Fibroblast of skin of back (primary cell): ENCODE data around the gene B4GALNT2. TPM values are rescaled to one million over a fixed set of nuclear protein-coding genes. Genes with fewer than 3 reads are reported as not detected.
"Not testable (repeated sequence)": the region's sequence is repeated elsewhere in the genome, so short reads cannot be mapped to it uniquely, and the experiment has no call there.

ENCODE experiments used
- DNase-seq: peaks from one replicate; pipeline ENCODE4 v3.0.0-alpha.2; 2013
- polyA plus RNA-seq, 2 experiments: library from polyadenylated mRNA; unstranded; fragments of 120-200 nt; gene quantifications; one replicate each; pipeline ENCODE4 v1.2.1, GENCODE V29; 2013; ENCODE audit not compliant: insufficient read length in 2 of 2

B4GALNT2 gene, protein sequence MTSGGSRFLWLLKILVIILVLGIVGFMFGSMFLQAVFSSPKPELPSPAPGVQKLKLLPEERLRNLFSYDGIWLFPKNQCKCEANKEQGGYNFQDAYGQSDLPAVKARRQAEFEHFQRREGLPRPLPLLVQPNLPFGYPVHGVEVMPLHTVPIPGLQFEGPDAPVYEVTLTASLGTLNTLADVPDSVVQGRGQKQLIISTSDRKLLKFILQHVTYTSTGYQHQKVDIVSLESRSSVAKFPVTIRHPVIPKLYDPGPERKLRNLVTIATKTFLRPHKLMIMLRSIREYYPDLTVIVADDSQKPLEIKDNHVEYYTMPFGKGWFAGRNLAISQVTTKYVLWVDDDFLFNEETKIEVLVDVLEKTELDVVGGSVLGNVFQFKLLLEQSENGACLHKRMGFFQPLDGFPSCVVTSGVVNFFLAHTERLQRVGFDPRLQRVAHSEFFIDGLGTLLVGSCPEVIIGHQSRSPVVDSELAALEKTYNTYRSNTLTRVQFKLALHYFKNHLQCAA
- polyA plus RNA-seq (2013, experiment 1 of 2; ENCODE audit: insufficient read length) = 0.11 TPM
- 0.05 TPM for polyA plus RNA-seq (2013, experiment 2 of 2; ENCODE audit: insufficient read length)

DNA sequence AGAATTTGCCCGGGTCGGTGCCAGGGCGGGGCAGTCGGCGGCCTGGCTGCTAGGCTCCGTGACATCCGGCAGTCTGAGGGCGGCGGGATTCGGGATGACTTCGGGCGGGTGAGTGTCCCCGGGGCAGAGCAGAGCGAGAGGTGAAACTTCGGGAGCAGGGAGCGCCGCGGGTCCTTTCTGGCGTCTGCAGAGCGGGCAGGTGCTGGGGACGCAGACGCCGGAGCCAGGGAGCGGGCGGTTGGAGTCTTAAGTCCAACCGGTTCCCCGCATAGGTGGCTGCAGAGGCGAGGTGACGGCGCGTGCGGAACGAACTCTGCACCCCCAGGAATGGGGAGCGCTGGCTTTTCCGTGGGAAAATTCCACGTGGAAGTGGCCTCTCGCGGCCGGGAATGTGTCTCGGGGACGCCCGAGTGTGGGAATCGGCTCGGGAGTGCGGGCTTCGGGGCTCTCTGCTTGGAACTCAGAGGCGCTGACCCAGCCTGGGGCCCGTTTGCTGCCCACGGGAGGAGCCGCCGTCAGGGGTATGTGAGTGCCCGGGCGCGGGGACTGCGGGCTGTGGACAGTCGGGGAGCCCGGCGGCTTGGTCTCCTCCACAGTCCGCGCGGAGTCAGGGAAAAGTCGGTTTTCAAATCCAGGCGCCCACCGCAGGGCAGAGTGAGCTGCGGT is at the start of gene B4GALNT2:
TSS of gene B4GALNT2 (plus strand) at position 71 of the 666 bp plus-strand sequence. CDS start at position 95, 24 bp downstream.
- peak; percentile 21 for DNase-seq

DNA sequence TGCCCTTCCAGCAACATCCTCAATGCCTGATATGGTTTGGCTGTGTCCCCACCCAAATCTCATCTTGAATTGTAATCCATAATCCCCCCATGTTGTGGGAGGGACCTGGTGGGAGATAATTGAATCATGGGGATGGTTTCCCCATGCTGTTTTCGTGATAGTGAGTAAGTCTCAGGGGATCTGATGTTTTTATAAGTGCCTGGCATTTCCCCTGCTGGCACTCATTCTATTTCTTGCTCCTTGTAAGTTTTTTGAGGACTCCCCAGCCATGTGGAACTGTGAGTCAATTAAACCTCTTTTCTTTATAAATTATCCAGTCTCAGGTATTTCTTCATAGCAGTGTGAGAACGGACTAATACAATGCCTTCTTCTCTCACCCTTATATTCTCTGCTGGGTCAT is 47.5 kb upstream of the B4GALNT2 start:
- DNase-seq = peak; percentile 48

DNA sequence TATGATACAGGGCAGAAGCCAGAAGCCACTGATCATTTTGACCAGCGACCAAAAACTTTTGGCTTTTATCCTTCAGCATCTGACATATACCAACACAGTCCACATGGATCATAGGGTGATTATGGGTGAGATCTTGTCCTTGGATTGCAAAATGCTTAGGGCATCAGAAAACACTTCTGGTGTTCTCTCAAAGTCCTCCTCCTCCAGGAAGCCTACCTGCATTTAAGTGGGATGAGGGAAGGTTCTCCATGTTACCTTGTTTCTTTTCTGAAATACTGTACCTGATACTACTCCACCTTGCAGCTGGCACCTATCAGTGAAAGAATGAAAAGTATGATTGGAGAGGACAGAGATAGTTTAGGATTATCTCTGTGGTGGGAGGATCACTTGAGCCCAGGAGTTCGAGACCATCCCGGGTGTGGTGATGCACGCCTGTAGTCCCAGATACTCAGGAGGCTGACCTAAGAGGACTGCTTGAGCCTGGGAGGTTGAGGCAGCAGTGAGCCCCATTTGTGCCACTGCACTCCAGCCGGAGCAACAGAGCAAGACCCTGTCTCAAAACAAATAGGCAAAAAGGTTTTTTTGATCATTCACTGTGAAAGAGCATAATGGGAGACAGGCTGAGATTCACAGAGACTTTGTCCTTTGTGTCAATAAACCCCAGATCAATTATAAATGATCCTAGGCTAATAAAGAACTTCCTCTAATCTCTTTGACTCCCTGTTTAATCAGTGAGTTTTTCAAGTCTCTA is 46.8 kb upstream of the B4GALNT2 start:
- DNase-seq = no peak

DNA sequence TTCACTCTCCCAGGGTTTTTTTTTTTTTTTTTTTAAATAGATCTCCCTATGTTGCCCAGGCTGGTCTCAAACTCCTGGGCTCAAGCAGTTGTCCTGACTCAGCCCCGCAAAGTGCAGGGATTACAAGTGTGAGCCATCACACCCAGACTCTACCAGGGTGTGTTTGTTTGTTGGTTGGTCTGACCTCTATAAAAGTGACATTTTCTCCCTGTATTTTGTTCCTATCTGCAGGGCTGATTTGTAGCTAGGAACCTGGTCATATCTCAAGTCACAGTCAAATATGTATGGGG is 46.3 kb upstream of the B4GALNT2 start:
- DNase-seq = no peak

DNA sequence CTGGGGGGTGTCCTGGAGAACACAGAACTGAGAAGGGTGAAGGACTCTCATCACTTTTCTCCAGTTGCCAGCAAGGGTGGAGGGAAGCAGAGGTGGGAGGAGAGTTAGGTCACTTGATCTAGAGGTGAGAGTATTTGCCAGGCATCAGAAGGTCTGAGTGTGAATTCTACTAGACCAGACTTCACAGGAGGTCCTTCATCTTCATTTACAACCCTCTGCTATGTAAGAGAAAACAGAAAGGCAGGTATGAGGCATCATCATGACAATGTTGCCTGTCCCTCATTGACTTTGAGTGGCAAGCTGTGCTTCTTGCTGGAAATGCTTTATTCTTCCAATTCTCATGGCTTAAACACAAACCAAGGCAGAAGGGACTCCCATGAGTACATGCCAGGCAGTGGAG is 45.9 kb upstream of the B4GALNT2 start:
- no peak for DNase-seq

DNA sequence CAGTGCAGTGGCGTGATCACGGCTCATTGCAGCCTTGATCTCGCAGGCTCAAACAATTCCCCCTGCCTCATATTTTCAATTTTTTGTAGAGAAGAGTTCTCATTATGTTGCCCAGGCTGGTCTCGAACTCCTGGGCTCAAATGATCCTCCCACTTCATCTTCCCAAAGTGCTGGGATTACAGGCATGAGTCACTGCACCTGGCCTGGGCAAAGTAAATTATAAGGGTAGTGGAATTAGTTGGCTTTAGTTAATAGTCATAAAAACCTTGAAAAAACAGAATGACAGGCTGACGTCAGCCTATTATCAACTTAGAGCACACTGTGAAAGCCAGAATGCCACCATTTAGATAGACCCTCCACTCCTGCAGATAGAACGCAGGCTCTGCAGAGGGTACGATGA is 43.5 kb upstream of the B4GALNT2 start:
- DNase-seq = no peak

DNA sequence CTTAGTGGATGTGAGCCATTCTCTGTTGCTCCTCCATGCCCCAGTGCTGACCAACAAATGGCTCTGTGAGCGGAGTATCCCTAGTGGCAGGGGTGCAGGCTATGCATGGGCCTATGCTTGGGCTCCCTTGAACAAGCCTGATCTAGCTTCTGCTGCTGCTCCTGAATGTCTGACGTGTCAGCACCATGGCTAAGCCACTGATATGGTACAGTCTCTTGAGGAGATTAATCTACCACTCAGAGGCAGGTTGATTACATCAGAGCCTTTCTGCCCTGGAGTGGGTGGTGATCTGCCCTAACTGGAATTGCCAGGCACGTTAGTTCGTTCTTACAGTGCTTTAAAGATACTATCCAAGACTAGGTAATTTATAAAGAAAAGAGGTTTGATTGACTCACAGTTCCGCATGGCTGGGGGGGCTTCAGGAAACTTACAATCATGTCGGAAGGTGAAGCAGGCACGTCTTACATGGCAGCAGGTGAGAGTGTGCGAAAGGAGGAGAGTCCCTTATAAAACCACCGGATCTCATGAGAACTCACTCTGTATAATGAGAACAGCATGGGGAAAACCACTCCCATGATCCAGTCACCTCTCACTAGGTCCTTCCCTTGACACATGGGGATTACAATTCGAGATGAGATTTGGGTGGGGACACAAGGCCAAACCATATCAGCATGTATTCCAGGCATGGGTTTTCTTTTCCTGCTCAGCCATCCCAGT is 41.5 kb upstream of the B4GALNT2 start:
- no peak for DNase-seq

DNA sequence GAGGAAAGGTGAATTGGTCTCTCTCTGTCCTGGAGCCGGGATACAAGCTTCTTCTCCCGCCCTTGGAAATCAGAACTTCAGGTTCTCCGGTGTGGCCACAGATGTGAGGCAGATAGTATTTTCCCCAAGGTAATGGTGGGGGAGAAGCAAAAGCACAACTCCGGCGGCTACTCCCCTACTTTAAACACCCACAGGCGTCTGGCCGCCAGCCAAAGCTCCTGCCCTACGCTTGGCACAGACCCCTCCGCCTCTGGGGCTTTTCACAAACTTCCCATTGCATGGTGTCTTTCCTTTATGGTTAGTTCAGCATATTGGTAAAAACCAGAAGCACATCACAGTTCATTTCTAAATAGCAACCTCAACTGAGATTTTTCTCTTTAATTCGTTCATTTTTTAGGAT is 39.4 kb upstream of the B4GALNT2 start:
- no peak for DNase-seq

DNA sequence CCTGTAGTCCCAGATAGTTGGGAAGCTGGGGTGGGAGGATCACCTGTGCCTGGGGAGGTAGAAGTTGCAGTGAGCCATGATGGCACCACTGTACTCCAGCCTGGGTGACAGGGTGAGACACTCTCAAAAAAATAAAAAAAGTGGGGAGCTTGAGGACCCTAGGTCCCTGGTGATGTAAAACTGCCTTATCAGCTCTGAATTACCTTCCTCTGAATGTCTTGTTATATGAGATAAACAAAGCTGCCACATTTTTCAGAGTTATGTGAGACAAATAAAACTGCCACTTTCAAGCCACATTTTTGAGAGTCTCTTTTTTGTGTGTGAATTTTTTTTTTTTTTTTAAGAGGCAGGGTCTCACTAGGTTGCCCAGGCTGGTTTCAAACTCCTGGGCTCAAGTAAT is 32.0 kb upstream of the B4GALNT2 start:
- DNase-seq = no peak

DNA sequence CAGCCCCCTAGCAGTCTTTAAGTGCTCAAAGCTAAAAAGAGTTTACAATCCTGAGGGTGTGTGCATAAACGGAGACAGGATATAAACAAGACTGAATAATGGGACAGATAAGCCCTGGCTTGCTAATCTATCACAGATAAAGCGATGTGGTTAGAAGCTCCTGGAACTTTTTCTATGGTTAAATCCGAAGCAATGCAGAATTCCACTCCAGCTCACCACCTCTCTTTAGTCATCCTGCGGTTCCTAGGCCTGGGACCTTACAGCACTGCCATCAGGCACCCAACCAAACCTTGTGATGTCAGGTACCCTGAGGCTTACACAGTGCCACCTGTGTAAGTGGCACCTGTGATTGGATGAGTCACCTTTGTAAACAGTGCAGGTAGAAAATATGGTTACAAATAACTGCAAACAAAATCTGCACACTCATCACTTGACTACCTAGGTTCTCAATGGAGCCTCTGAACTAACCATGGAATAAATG is 31.5 kb upstream of the B4GALNT2 start:
- no peak for DNase-seq

DNA sequence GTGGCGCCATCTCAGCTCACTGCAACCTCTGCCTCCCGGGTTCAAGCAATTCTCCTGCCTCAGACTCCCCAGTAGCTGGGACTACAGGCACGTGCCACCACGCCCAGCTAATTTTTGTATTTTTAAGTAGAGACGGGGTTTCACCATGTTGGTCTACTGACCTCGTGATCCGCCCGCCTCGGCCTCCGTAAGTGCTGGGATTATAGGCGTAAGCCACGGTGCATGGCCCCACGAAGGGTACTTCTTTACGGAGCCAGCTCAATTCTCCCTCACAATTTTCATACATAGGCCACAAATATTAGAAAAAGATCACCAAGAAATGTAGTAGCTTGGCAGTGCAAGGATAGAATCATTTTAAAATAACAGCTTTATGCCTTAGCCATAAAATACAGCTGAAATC is 29.2 kb upstream of the B4GALNT2 start:
- not testable (repeated sequence) for DNase-seq

DNA sequence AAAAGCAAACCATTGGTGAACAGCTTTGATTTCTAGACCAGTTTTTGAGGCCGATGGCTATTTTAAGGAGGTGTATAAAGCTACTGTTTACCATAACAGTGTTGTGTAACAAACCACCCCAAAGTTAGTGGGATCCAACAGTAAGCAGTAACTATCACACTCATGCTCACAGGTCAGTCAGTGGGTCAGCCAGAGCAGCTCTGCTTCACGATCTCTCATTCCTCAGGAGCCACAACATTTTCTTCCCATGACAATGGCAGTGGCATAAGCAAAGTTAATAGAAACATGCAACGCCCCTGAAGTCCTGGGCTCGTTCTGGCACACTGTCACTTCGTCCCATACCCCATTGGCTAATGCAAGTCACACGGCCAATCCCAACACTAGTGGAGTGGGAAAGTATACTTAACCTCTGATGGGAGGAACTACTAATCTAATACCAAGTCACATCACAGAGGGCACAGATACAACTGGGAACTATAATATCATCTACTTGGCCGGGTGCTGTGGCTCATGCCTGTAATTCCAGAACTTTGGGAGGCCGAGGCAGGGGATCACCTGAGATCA is 28.0 kb upstream of the B4GALNT2 start:
- peak; percentile 53 for DNase-seq

DNA sequence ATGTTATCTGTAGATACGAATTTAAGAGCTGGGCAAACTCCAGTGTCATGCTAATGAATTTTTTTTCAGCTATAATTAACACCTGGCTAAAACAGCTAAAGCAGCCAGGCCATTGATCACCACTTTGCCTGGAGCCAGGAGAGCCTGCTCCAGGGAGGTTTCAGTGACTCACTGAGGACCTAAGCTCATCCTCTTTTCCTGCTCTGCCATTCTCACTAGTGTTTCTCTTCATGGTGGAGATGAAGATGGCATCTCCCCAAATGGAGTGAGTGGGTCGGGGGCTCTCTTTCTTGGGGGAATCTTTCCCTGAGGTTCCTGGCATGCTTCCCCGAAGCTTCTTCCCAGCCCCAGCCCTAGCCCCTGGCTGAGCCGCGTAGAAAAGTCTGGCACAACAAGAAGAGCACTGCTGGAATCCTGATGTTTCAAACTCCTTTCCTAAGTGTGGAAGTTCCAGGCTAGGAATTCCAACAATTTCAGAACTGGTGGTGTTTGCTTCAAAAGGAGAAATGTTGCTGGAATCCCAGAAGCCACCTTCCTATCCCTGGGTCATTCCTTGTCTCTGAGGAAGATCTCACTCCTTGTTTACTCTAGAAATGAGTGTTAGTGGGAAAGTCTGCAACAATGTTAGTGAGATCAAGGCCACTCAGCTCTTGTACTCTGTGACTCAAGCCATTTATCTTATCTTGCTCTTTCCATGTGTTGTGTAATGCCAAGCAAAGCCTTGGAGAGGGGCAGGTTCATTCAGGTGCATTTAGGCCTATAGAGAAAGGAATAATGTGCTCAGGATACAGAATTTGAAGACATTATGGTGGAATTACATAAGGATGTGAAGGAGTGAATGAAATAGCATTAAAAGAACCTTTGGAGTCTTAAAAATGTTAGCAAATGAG is 26.0 kb upstream of the B4GALNT2 start:
- peak; percentile 93 for DNase-seq

DNA sequence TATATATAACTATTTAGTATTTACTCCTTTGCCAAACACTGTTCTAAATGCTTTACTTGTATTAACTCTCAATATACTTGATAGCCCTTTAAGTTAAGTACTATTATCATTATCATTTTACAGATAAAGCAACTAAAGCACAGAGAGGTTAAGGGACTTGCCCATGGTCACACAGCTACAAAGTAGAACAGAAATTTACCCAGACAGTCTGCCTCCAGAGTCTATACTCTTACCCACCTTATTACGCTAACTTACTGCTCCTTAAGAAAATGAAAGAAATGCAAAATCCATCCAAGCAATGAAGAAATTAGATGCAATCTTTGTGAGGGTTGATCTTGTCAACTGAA is 25.4 kb upstream of the B4GALNT2 start:
- DNase-seq = no peak

DNA sequence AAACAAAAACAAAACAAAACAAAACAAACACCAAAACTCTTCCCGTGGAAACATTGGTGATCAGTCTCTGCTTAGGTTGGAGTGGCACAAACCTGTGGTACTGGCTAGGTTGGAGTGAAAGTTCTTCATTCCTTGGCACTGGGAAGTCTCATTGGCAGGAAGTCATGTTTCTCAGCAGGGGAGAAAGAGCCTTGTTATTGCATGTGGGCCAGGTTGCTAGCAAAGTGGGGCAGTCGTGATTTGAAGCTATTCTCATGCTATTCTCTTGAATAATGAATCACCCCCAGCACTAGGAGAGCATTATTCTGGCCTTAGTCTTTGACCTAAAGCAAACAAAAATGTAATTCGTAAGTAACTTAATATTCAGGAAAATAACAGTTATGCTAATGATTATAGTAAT is 24.3 kb upstream of the B4GALNT2 start:
- DNase-seq = peak; percentile 98

DNA sequence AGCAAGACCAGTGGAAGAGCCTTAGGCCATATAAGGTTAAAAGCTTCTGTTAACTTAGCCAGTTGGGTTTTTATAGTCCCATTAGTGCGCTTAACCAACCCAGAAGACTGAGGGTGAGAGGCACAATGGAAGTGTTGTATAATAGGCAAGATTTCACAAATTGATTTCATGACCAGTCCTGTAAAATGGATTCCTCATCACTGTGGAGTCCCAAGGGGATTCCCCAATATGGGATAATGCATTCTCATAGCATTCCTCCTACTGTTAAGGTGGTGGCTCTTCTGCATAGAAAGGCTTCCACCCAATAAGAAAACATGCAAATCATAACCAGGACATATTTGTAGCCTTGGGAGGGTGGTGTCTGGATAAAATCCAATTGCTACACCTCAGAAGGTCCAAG is 22.1 kb upstream of the B4GALNT2 start:
- DNase-seq = peak; percentile 62

DNA sequence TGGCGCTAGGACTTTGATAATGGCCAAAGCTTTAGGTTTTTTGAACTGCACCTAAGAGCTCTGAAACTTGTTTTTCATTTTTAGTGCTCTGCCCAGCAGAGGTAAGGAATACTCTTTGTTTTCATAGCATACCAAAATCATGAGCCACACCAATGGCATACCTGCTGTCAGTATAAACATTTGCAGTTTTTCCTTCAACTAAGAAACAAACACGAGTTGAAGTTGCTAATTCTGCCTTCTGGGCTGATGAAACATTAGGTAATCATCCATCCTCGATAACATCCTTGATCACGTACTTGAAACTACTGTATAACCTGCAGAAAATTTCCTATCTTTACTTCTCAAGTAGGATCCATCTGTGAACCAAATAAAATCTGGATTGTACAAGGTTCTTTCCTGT is 20.6 kb upstream of the B4GALNT2 start:
- DNase-seq = no peak

DNA sequence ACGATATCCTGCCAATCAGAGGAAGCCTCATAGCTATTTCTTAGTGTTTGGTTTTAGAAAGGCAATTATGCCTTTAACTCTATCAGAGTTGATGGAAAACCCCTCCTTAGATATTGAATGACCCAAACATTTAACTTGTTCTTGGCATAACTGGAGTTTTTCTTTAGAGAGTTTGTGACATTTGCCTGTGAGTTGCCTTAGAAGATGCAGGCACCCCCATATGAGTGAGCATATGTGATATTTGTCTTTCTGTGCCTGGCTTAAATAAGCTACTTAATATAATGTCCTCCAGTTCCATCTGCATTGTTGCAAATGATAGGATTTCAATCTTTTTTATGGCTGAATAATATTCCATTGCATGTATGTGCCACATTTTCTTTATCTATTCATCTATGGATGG is 19.6 kb upstream of the B4GALNT2 start:
- DNase-seq = no peak

DNA sequence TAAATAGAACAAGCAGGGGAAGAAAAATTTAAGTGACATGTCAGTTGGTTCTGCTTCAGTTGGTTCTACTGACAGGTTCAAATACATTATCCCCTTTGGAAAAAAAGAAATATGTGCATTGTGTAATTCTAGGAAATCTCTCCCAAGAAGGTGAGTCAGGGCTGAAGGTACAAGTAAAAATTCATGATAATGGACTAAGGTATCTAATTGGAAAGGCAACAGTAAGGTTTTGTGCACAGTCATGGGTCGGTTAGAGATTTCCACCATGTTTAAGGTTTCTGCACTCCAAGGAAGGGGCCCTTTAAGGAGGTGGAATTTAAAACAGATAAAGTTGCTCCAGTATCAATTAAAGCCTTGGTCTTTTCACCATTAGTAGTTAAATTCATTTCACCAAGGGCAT is 17.9 kb upstream of the B4GALNT2 start:
- no peak for DNase-seq

DNA sequence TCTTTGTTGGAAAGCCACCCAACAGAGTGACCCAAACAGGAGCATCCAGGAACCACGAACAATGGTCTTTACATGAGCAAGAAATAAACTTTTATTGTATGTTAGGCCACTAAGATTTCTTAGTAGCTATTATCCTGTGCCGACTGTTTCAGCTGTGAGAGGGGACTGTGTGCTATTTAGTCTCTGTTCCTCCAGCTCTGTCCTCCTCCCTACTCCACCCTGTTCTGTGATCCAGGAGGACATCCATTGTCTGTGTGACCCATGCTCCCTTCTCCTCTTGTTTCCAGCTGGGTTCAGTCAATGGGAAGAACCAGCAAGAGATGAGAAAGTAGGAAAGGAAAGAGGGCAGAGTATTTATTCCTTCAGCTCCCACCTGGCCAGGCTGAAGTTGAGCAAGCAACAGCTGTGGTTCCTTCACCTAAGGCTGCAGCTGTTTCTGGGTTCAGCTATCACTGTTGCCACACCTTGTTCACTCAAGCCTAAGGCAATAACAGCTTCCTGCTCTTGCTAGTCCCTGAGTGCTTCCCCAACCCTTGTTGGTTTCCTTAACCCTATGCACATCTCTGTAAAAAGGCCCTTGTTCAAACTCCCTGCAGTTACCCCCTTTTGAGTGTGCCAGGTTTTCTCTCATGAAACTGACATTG is 14.9 kb upstream of the B4GALNT2 start:
- DNase-seq = no peak

DNA sequence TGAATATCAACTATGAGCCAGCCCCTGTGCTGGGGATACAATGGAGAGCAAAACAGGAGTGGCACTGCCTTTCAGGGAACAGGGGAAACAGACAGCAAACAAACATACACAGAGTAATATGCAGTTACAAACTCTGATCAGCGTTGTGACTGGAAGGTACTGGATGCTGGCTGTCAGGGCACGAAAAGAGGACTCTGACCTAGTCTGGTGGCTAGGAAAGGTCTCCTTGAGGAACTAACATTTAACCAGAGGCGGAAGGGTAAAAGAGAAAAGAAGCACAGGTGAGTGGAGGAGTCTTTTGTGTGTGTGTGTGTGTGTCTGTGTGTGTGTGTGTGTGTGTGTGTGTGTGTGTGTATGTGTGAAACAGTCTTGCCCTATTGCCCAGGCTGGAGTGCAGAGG is 12.4 kb upstream of the B4GALNT2 start:
- no peak for DNase-seq
